Measurements from ENCODE around the gene THRB.

Gene THRB

DNA sequence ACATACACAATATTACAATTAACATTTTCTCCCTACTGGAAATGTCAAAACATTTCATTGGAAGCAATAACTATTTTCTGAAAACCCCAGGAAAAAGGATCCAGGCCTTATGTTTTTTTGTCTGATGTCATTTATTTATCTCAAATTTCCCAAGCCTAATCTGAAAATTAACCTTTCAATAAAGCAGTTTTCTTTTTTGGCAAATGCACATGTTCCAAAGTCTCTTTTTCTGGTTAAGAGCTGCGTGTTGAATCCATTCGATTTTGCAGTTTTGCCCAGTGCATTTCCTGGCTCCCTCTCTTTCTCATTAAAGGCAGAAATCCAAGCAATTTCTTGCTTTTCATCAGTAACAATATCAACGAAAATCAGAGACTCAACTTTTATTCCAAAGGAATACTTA lies 327.2 kb downstream of the THRB start:
- no peak for TF ChIP-seq CTCF (IDR thresholded peaks at IDR 0.05; ENCODE audit: extremely low read depth, missing control alignments)
- no peak for DNase-seq (ENCODE audit: low spot score)

GRCh38 chr3:24166515-24166914 lies 328.1 kb downstream of the THRB start:
- DNase-seq (ENCODE audit: low spot score) = no peak
- no peak for TF ChIP-seq CTCF (IDR thresholded peaks at IDR 0.05; ENCODE audit: extremely low read depth, missing control alignments)

GRCh38 chr3:24165603-24165982 lies 329.1 kb downstream of the THRB start:
- no peak for DNase-seq (ENCODE audit: low spot score)
- TF ChIP-seq CTCF (IDR thresholded peaks at IDR 0.05; ENCODE audit: extremely low read depth, missing control alignments) = no peak

GRCh38 chr3:24164967-24165602 lies 329.6 kb downstream of the THRB start:
- no peak for TF ChIP-seq CTCF (IDR thresholded peaks at IDR 0.05; ENCODE audit: extremely low read depth, missing control alignments)
- DNase-seq (ENCODE audit: low spot score) = no peak

DNA sequence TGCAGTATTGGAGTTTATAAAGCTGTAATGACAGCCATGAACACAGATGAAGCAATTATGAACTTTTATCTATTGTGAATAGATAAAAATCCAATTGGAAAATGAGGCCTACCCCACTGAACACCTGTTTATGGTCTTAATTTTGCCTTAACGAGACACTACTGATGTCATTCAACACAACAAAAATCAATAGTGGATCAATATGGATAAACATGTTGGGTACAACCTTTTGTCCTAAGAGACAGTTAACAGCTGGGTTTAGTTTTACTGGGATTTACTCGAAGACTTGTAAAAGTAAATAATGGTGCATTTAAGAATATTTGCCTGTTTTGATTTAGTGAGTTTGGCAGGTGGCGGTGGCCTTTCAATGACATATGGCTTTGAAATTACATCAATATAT lies 331.7 kb downstream of the THRB start:
- DNase-seq (ENCODE audit: low spot score) = no peak
- no peak for TF ChIP-seq CTCF (IDR thresholded peaks at IDR 0.05; ENCODE audit: extremely low read depth, missing control alignments)

DNA sequence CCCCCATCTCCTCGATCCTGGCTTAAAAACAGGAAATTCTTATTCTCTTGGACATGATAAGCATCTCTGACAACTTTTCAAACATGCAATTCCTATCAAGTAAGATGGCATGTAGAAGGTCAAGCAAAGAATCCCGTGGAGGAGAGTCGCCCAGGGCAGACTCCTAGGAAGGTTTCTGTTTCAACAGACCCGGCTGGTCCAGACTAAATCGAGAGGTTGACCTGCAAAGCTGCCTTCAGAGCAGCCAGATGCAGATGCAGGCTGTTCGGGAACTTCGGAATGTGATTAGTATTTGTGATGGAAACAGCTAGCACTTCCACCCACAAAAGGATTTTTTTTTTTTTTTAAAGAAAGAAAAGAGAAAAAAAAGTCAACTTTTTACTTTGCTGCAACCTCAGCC lies 332.8 kb downstream of the THRB start:
- DNase-seq (ENCODE audit: low spot score) = no peak
- TF ChIP-seq CTCF (IDR thresholded peaks at IDR 0.05; ENCODE audit: extremely low read depth, missing control alignments) = no peak

DNA sequence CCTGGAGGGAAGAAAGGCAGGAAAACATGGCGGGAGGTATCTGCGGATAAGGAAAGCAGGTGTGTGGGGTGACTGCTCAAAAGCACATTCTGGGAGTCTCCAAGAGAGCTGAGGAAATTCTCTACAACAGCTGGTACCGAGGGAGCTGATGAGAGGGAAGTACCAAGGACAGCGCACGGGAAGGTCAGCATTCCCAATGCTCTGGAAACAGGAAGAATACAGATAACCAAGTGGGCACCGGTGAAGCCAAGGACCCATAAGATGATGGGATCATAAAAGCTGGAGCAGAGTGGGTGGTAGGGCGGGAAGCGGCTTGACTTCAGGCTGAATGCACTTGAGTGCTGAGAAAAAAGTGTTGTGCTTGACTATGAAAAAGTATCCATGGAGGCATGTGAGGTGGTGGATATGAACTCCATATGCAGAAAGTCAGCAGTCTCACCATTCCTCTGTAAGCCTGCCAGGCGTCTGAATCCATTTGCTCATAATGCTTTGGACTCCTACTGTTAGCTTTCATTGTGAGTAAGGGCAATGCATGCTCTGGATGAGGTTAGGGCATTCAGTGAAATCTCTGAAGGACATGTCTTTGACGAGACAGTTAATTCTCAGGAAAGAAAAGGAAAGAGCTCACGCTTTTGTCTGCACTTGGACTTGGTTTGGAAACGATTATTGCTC lies 334.1 kb downstream of the THRB start:
- no peak for TF ChIP-seq CTCF (IDR thresholded peaks at IDR 0.05; ENCODE audit: extremely low read depth, missing control alignments)
- DNase-seq (ENCODE audit: low spot score) = no peak

All from GM20000 (cell line).